LNCaP clone FGC (cell line): ENCODE measurements around the gene SMAD5.

Source experiments
- DNase-seq: peaks from one replicate; pipeline ENCODE4 v3.0.0-alpha.2; 2011; ENCODE audit warnings: low read depth
- H3K4me3 ChIP-seq: 2 replicates; pipeline ENCODE4 v1.5.1; 2011; ENCODE audit warnings: mild to moderate bottlenecking, low read depth, low read length, control low read depth
- TF ChIP-seq, protein P1 (sequence below): IDR thresholded peaks from 2 replicates; pipeline ENCODE4 v1.5.1; 2012; ENCODE audit warnings: mild to moderate bottlenecking; ENCODE audit not compliant: control insufficient read depth, insufficient read depth; ENCODE audit errors: extremely low read depth

SMAD5 gene

DNA sequence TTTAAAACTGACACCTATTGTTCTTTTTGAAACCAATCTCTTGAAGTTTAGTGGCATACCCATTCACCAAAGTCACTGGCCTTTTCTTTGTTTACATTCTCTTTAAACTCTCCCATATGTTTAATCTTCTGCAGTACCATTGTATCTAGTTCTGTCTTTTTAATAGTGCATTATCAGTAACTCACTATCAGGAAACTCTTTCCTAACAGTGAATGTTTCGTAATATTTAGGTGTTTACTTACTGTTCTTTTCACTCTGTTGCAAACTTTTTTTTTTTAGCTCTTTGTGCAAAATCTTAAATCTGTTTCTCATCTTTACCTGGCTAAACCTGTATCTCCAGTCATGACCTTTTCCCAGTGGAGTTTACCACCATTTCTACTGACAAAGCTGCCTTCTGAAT lies 17.2 kb downstream of the SMAD5 start:
- TF ChIP-seq, protein P1, sequence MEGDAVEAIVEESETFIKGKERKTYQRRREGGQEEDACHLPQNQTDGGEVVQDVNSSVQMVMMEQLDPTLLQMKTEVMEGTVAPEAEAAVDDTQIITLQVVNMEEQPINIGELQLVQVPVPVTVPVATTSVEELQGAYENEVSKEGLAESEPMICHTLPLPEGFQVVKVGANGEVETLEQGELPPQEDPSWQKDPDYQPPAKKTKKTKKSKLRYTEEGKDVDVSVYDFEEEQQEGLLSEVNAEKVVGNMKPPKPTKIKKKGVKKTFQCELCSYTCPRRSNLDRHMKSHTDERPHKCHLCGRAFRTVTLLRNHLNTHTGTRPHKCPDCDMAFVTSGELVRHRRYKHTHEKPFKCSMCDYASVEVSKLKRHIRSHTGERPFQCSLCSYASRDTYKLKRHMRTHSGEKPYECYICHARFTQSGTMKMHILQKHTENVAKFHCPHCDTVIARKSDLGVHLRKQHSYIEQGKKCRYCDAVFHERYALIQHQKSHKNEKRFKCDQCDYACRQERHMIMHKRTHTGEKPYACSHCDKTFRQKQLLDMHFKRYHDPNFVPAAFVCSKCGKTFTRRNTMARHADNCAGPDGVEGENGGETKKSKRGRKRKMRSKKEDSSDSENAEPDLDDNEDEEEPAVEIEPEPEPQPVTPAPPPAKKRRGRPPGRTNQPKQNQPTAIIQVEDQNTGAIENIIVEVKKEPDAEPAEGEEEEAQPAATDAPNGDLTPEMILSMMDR = no peak
- no peak overlapping the region for H3K4me3 ChIP-seq
- DNase-seq = no peak

DNA sequence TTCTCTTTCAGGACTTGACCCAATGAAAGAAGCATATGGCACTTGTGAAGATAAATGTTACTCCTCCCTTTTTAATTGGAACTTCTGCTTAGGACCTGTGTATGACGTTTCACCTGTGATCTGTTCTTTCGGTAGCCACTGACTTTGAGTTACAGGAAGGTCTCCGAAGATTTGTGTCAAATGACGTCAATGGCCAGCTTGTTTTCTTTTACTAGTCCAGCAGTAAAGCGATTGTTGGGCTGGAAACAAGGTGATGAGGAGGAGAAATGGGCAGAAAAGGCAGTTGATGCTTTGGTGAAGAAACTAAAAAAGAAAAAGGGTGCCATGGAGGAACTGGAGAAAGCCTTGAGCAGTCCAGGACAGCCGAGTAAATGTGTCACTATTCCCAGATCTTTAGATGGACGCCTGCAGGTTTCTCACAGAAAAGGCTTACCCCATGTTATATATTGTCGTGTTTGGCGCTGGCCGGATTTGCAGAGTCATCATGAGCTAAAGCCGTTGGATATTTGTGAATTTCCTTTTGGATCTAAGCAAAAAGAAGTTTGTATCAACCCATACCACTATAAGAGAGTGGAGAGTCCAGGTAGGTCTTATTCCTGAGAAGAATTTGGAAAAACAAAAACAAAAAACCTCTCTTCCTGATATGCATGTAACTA lies 21.1 kb downstream of the SMAD5 start:
- DNase-seq = no peak
- TF ChIP-seq, protein P1 = no peak
- H3K4me3 ChIP-seq = no peak overlapping the region

GRCh38 chr5:136155078-136155477 lies 22.4 kb downstream of the SMAD5 start:
- no peak for DNase-seq
- TF ChIP-seq, protein P1 = no peak
- no peak overlapping the region for H3K4me3 ChIP-seq

- TF ChIP-seq, protein P1 = no peak
- no peak for DNase-seq
- H3K4me3 ChIP-seq = no peak overlapping the region
These were observed 23.1 kb downstream of the SMAD5 start for GRCh38 chr5:136155761-136156160.

GRCh38 chr5:136157514-136157913 lies 24.9 kb downstream of the SMAD5 start:
- TF ChIP-seq, protein P1 = no peak
- no peak for DNase-seq
- H3K4me3 ChIP-seq = no peak overlapping the region

- TF ChIP-seq, protein P1 = no peak
- no peak overlapping the region for H3K4me3 ChIP-seq
- DNase-seq = no peak
These were observed 26.8 kb downstream of the SMAD5 start for GRCh38 chr5:136159457-136159856.

DNA sequence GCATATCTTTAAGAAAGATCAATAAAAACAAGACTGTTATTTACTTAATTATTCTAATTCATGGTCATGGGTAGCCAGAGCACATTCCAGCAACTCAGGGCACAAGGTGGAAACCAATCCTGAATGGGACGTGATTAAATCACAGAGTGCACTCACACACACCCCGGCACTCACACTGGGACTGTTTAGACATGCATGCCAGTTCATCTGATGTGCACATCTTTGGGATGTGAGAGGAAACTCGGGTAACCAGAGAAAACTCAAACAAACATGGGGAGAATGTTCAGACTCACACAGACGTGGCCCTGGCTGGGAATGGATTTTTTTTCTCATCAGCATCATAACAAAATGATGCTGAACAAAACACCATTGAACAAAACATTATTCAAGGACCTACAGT lies 29.4 kb downstream of the SMAD5 start:
- TF ChIP-seq, protein P1 = no peak
- H3K4me3 ChIP-seq = no peak overlapping the region
- DNase-seq = no peak
